Mesenchymal stem cell (in vitro differentiated cells and primary cell): ENCODE data around the gene SETD1A.
A peak's percentile ranks its signal among the peaks of the same experiment; 100 is the strongest.

Source experiments
- DNase-seq: peaks from one replicate; pipeline ENCODE4 v3.0.0-alpha.2; 2013
- H2AFZ ChIP-seq: one replicate; pipeline ENCODE4 v1.6.1; 2013; ENCODE audit warnings: low read depth, mild to moderate bottlenecking, control low read depth, inconsistent platforms, low read length, moderate library complexity
- H2AK5ac ChIP-seq: 2 replicates; pipeline ENCODE4 v1.6.1; 2013; ENCODE audit warnings: low read length, moderate library complexity, mild to moderate bottlenecking, inconsistent platforms; ENCODE audit not compliant: severe bottlenecking
- H2BK120ac ChIP-seq: one replicate; pipeline ENCODE4 v1.6.1; 2013; ENCODE audit warnings: low read depth, mild to moderate bottlenecking, inconsistent platforms, low read length, moderate library complexity
- H2BK12ac ChIP-seq, 2 experiments: one replicate each; pipeline ENCODE4 v1.6.1; 2013; ENCODE audit warnings: inconsistent platforms in 2 of 2, low read length in 2 of 2, mild to moderate bottlenecking in 2 of 2, moderate library complexity in 2 of 2, control low read depth in 1 of 2
- H2BK15ac ChIP-seq: one replicate; pipeline ENCODE4 v1.6.1; 2013; ENCODE audit warnings: mild to moderate bottlenecking, low read depth, inconsistent platforms; ENCODE audit not compliant: poor library complexity, severe bottlenecking
- H2BK5ac ChIP-seq: 2 replicates; pipeline ENCODE4 v1.6.1; 2013; ENCODE audit warnings: low read depth, mild to moderate bottlenecking, low read length, control low read depth, inconsistent platforms; ENCODE audit not compliant: poor library complexity, severe bottlenecking
- H3K14ac ChIP-seq, 2 experiments: one replicate each; pipeline ENCODE4 v1.6.1; 2013; ENCODE audit warnings: inconsistent platforms in 2 of 2, low read length in 2 of 2, control low read depth in 1 of 2, mild to moderate bottlenecking in 1 of 2, moderate library complexity in 1 of 2
- H3K18ac ChIP-seq, 2 experiments: one replicate each; pipeline ENCODE4 v1.6.1; 2013; ENCODE audit warnings: inconsistent platforms in 2 of 2, low read length in 2 of 2, control low read depth in 1 of 2, low read depth in 1 of 2, mild to moderate bottlenecking in 1 of 2
- H3K23ac ChIP-seq, 2 experiments: one replicate each; pipeline ENCODE4 v1.6.1; 2013; ENCODE audit warnings: inconsistent platforms in 2 of 2, low read length in 2 of 2, mild to moderate bottlenecking in 2 of 2, moderate library complexity in 2 of 2, control low read depth in 1 of 2
- H3K27ac ChIP-seq: 2 replicates; pipeline ENCODE4 v1.5.1; 2013; ENCODE audit warnings: mild to moderate bottlenecking, moderate library complexity, low read length, control low read depth, inconsistent platforms; ENCODE audit not compliant: poor library complexity, severe bottlenecking
- H3K27me3 ChIP-seq, 2 experiments: 2 replicates each; pipeline versions ENCODE4 v1.6.1 to v1.7.0; 2013; ENCODE audit warnings: low read length in 2 of 2, mild to moderate bottlenecking in 2 of 2, moderate library complexity in 2 of 2, control low read depth in 1 of 2, inconsistent platforms in 1 of 2; ENCODE audit not compliant: control insufficient read depth in 1 of 2, insufficient read depth in 1 of 2
- H3K36me3 ChIP-seq, 2 experiments: 2 replicates each; pipeline versions ENCODE4 v1.6.1 to v1.7.0; 2013; ENCODE audit warnings: low read length in 2 of 2, control low read depth in 1 of 2, inconsistent platforms in 1 of 2, low read depth in 1 of 2, mild to moderate bottlenecking in 1 of 2; ENCODE audit not compliant: insufficient read depth in 2 of 2, control insufficient read depth in 1 of 2
- H3K4ac ChIP-seq, 2 experiments: one replicate each; pipeline ENCODE4 v1.6.1; 2013; ENCODE audit warnings: inconsistent platforms in 2 of 2, low read length in 2 of 2, mild to moderate bottlenecking in 2 of 2, moderate library complexity in 2 of 2, control low read depth in 1 of 2, low read depth in 1 of 2
- H3K4me1 ChIP-seq: 2 replicates; pipeline ENCODE4 v1.6.1; 2013; ENCODE audit warnings: low read depth, low read length, control low read depth; ENCODE audit not compliant: control insufficient read depth, insufficient read depth
- H3K4me2 ChIP-seq: 2 replicates; pipeline ENCODE4 v1.6.1; 2013; ENCODE audit warnings: low read length, mild to moderate bottlenecking, inconsistent platforms; ENCODE audit not compliant: poor library complexity, severe bottlenecking
- H3K4me3 ChIP-seq, 2 experiments: 2 replicates each; pipeline versions ENCODE4 v1.5.1 to v1.7.0; 2013; ENCODE audit warnings: low read length in 2 of 2, mild to moderate bottlenecking in 2 of 2, control low read depth in 1 of 2, low read depth in 1 of 2; ENCODE audit not compliant: insufficient read depth in 1 of 2
- H3K79me1 ChIP-seq: replicated peaks from 2 replicates; pipeline ENCODE4 v1.6.1; 2013; ENCODE audit warnings: mild to moderate bottlenecking, control low read depth, low read length, inconsistent platforms; ENCODE audit not compliant: poor library complexity, severe bottlenecking
- H3K9ac ChIP-seq: 2 replicates; pipeline ENCODE4 v1.7.0; 2013; ENCODE audit warnings: mild to moderate bottlenecking, low read length, moderate library complexity
- H3K9me3 ChIP-seq: 2 replicates; pipeline ENCODE4 v1.7.0; 2013; ENCODE audit warnings: mild to moderate bottlenecking, low read length; ENCODE audit not compliant: control insufficient read depth
- H4K8ac ChIP-seq: one replicate; pipeline ENCODE4 v1.6.1; 2013; ENCODE audit warnings: inconsistent platforms, mild to moderate bottlenecking, low read length, moderate library complexity
- H4K91ac ChIP-seq: one replicate; pipeline ENCODE4 v1.6.1; 2013; ENCODE audit warnings: mild to moderate bottlenecking, low read length, inconsistent platforms
- WGBS: methylation state at CpG from one replicate; pipeline ENCODE4 v1.1.7; 2013; ENCODE audit warnings: mixed read lengths; 5-methylcytosine and 5-hydroxymethylcytosine counted together

The SETD1A gene

DNA sequence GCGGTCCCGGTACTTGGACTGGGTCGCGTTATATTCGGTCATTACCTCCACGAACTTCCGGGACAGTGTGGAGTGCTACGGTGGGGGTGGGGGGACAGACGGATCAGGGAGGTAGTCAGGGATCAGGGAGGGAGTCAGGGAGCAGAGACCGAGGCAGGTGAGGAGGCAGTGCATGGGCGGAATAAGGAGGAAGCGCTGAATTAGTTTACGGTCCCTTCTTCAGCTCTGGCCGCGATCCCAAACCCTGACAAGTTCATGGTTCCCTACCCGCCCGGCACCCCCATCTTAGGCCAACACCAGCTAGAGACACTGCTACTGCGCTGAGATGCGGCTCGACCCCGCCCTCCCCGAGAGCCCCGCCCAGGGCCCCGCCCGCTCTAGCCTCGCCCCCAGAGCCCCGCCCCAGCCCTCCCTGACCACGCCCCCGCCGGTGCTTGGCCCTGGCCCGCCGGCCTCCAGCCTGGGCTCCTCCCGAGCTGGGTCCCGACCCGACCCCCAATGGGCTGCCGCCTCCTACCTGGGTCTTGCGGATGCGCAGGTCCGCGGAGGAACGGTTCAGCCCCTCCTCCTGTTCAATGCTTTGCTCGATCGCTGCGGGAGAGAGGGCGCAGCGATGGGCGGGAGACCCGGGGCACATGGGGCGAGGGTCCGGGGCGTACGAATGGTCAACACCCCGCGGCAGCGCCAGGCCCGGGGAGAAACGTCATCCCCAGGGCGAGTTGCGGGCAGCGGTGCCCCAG is 39.6 kb downstream of the SETD1A start:
- Histone ChIP-seq H2AFZ (peak overlapping the region; percentile 96), H2AK5ac (peak overlapping the region; percentile 61), H3K4me3 (peak overlapping the region; percentile 39 to 78), H3K4me1 (peaks cover 24% of the 10 kb centered on the region), H3K27me3 (no peaks in the 10 kb centered on the region), H3K18ac (peak overlapping the region; percentile 73 to 94), H2BK5ac (peak overlapping the region; percentile 91), H2BK15ac (peak overlapping the region; percentile 66), H2BK120ac (peak overlapping the region; percentile 51), H3K9ac (peak overlapping the region; percentile 92), H4K8ac (peak overlapping the region; percentile 90), H4K91ac (peak overlapping the region; percentile 70), H3K27ac (peak overlapping the region; percentile 98), H3K9me3 (no peaks in the 10 kb centered on the region), H2BK12ac (peak overlapping the region in 1 of 2 experiments; percentile 59), H3K14ac (peak overlapping the region in 1 of 2 experiments; percentile 99), H3K4ac (peak overlapping the region; percentile 71 to 86), H3K4me2 (peak overlapping the region; percentile 66), H3K79me1 (peaks cover 9% of the 10 kb centered on the region), H3K23ac (peak overlapping the region in 1 of 2 experiments; percentile 84), H3K36me3 (peaks cover 6 to 19% of the 10 kb centered on the region in 2 experiments)
- 3% methylated on average over 55 of the region's 60 CpGs for WGBS
- peak; percentile 72 for DNase-seq

DNA sequence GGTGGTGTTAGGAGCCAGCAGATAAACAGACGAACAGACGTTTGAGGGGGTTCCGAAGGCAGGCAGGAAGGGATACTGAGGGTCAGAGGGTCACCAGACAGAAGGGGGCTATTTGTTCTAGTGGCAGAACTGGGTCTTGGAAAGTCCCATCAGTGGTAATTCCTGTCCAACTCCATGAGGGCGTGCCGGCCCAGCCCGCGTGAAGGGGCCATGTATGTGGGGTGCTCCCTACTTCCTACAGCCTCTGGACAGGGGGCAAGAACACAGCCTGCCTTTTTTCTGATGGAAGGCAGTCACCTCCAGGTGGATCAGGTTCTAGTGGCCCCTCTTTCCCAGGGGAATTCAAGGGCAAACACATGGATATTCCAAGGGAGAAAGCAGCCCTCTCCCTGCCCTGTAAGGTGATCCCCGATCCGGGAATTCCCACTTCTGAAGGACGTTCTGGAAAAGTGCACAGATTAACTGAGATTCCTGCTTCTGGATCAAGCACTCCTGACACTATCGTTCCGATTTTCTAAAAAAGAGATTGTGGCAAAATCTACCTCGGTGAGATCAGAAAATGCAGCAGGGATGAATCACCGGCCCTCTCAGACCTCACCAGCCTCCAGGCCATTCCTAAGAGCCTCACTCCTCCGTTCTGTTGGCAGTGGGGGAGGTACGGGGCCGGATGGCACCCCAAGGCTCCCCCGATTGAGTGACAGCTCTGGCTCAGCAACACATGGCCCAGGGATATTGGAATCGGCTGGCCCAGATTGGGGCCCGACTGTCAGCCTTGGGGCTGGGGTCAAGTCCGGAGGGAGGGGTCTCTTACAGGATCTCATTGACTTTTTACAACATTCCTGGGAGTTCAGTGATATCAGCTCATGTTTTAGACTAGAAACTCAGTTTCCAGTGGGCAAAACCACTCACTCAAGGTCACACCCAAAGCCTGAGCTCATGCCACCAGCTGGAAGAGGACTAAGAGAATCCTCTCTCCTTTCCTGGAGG is 40.5 kb downstream of the SETD1A start:
- peak; percentile 78 for DNase-seq
- H2BK5ac ChIP-seq = peak overlapping the region; percentile 91
- peak overlapping the region; percentile 98 for H3K27ac ChIP-seq
- peak overlapping the region; percentile 71 to 94 for H3K18ac ChIP-seq
- H3K4me3 ChIP-seq = peak overlapping the region; percentile 39 to 69
- peak overlapping the region; percentile 96 for H2AFZ ChIP-seq
- 28% methylated on average over 21 of the region's 21 CpGs for WGBS
- peak overlapping the region; percentile 90 for H4K8ac ChIP-seq
- peak overlapping the region in 1 of 2 experiments; percentile 59 for H2BK12ac ChIP-seq
- peaks cover 11% of the 10 kb centered on the region for H3K79me1 ChIP-seq
- H3K4me2 ChIP-seq = peak overlapping the region; percentile 66
- no peaks in the 10 kb centered on the region for H3K9me3 ChIP-seq
- peaks cover 3 to 10% of the 10 kb centered on the region in 2 experiments for H3K36me3 ChIP-seq
- peak overlapping the region; percentile 59 for H4K91ac ChIP-seq
- H3K4ac ChIP-seq = peak overlapping the region; percentile 71 to 86
- H3K14ac ChIP-seq = peak overlapping the region in 1 of 2 experiments; percentile 99
- H3K9ac ChIP-seq = peak overlapping the region; percentile 92
- H2BK15ac ChIP-seq = peak overlapping the region; percentile 66
- H3K4me1 ChIP-seq = peaks cover 28% of the 10 kb centered on the region
- H2AK5ac ChIP-seq = peak overlapping the region; percentile 61
- H3K27me3 ChIP-seq = no peaks in the 10 kb centered on the region
- peak overlapping the region in 1 of 2 experiments; percentile 84 for H3K23ac ChIP-seq
- no peak overlapping the region for H2BK120ac ChIP-seq

GRCh38 chr16:30998852-30999761 is 41.6 kb downstream of the SETD1A start:
- 89% methylated on average over 5 of the region's 6 CpGs for WGBS
- peak overlapping the region in 1 of 2 experiments; percentile 39 for H2BK12ac ChIP-seq
- H4K8ac ChIP-seq = no peak overlapping the region
- no peak overlapping the region for H2BK15ac ChIP-seq
- no peak overlapping the region for H2AFZ ChIP-seq
- H3K79me1 ChIP-seq = peaks cover 13% of the 10 kb centered on the region
- peak overlapping the region; percentile 12 for H2BK5ac ChIP-seq
- H3K23ac ChIP-seq = peak overlapping the region in 1 of 2 experiments; percentile 26
- H2AK5ac ChIP-seq = peak overlapping the region; percentile 67
- H3K36me3 ChIP-seq = peaks cover 0 to 6% of the 10 kb centered on the region in 2 experiments
- DNase-seq = peak; percentile 12
- no peak overlapping the region for H3K14ac ChIP-seq
- H2BK120ac ChIP-seq = no peak overlapping the region
- no peak overlapping the region for H3K4ac ChIP-seq
- peak overlapping the region; percentile 92 for H3K9ac ChIP-seq
- no peaks in the 10 kb centered on the region for H3K9me3 ChIP-seq
- peaks cover 30% of the 10 kb centered on the region for H3K4me1 ChIP-seq
- no peak overlapping the region for H3K4me2 ChIP-seq
- no peaks in the 10 kb centered on the region for H3K27me3 ChIP-seq
- peak overlapping the region; percentile 98 for H3K27ac ChIP-seq
- H3K18ac ChIP-seq = peak overlapping the region in 1 of 2 experiments; percentile 44
- H4K91ac ChIP-seq = no peak overlapping the region
- H3K4me3 ChIP-seq = peak overlapping the region in 1 of 2 experiments; percentile 35
